Type B pancreatic cell (in vitro differentiated cells): Measurements from ENCODE around the gene GLYR1. TPM values are rescaled to one million over a fixed set of nuclear protein-coding genes. Genes with fewer than 3 reads are reported as not detected.

Experiments
- DNase-seq: peaks from one replicate; pipeline ENCODE4 v3.0.0; 2021; ENCODE audit warnings: mixed read lengths; ENCODE audit not compliant: unreplicated experiment; ENCODE audit errors: extremely low spot score
- H3K27ac Mint-ChIP-seq: 2 replicates; pipeline ENCODE4 v1.8.0; 2021; ENCODE audit warnings: mild to moderate bottlenecking, mixed read lengths
- H3K27me3 Mint-ChIP-seq: 2 replicates; pipeline ENCODE4 v1.8.0; 2021; ENCODE audit warnings: mixed read lengths
- H3K36me3 Mint-ChIP-seq: 2 replicates; pipeline ENCODE4 v1.8.0; 2021; ENCODE audit warnings: mixed read lengths
- H3K4me1 Mint-ChIP-seq: one replicate; pipeline ENCODE4 v1.8.0; 2021; ENCODE audit warnings: mixed read lengths; ENCODE audit not compliant: unreplicated experiment
- H3K4me3 Mint-ChIP-seq: 2 replicates; pipeline ENCODE4 v1.8.0; 2021; ENCODE audit warnings: mild to moderate bottlenecking, mixed read lengths
- H3K9me3 Mint-ChIP-seq: 2 replicates; pipeline ENCODE4 v1.8.0; 2021; ENCODE audit warnings: mixed read lengths
- total RNA-seq: library from RNA; stranded (reverse); gene quantifications from 2 replicates; pipeline ENCODE4 v1.2.1, GENCODE V29; 2021; ENCODE audit warnings: low replicate concordance
- TF ChIP-seq, protein P1 (sequence below): fragments of 200-600 bp; sonication (generic); conservative IDR thresholded peaks from 2 replicates; pipeline ENCODE4 v1.5.0; 2021; ENCODE audit warnings: antibody characterized with exemption, mild to moderate bottlenecking

GLYR1 gene
- total RNA-seq, 1 donor from 2014 or later = 120 TPM

DNA sequence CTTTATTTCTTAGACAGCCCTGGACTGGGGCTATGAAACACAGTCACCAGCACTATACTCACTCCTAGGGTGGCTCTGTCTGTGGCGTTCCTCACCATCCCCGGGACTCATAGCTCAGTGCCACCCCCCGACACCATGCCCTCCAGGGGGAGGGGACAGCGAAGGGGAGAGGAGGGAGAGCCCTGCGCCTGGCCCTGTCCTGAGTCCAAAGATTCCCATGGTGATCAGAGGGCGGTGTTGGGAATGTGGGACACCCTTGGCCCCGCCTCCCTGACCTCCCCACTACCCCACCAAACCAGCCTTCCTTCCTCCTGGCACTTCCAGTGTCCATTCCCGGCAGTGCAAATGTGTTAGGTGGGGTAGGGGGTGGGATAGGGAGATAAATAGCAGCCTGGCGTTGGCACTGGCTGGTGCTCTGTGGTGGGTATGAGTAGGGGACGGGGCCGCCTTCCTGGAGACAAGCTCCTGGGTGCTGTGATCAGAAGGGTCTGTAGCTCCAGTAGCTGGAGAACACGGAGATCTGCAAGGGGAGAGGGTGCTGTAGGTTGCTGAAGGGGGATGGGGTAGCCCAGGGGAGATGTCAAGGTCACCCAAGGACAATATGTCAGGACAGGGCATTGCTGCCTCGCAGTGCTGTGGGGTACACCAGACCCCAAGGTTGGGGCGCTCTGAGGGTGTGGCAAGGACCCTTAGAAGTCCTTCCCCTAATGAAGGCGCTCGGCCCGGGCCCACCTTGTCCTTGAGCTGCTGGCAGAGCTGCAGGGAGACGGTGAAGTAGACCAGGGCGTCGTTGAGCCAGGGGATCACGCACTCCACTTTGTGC, 49.9 kb downstream of the GLYR1 start:
- no peak for DNase-seq
- H3K4me3 Mint-ChIP-seq = no peak overlapping the region
- H3K36me3 Mint-ChIP-seq = no peaks in the 10 kb centered on the region
- TF ChIP-seq, protein P1, sequence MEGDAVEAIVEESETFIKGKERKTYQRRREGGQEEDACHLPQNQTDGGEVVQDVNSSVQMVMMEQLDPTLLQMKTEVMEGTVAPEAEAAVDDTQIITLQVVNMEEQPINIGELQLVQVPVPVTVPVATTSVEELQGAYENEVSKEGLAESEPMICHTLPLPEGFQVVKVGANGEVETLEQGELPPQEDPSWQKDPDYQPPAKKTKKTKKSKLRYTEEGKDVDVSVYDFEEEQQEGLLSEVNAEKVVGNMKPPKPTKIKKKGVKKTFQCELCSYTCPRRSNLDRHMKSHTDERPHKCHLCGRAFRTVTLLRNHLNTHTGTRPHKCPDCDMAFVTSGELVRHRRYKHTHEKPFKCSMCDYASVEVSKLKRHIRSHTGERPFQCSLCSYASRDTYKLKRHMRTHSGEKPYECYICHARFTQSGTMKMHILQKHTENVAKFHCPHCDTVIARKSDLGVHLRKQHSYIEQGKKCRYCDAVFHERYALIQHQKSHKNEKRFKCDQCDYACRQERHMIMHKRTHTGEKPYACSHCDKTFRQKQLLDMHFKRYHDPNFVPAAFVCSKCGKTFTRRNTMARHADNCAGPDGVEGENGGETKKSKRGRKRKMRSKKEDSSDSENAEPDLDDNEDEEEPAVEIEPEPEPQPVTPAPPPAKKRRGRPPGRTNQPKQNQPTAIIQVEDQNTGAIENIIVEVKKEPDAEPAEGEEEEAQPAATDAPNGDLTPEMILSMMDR = no peak
- no peaks in the 10 kb centered on the region for H3K27me3 Mint-ChIP-seq
- H3K9me3 Mint-ChIP-seq = no peaks in the 10 kb centered on the region
- H3K4me1 Mint-ChIP-seq = peaks cover 6% of the 10 kb centered on the region
- no peak overlapping the region for H3K27ac Mint-ChIP-seq

DNA sequence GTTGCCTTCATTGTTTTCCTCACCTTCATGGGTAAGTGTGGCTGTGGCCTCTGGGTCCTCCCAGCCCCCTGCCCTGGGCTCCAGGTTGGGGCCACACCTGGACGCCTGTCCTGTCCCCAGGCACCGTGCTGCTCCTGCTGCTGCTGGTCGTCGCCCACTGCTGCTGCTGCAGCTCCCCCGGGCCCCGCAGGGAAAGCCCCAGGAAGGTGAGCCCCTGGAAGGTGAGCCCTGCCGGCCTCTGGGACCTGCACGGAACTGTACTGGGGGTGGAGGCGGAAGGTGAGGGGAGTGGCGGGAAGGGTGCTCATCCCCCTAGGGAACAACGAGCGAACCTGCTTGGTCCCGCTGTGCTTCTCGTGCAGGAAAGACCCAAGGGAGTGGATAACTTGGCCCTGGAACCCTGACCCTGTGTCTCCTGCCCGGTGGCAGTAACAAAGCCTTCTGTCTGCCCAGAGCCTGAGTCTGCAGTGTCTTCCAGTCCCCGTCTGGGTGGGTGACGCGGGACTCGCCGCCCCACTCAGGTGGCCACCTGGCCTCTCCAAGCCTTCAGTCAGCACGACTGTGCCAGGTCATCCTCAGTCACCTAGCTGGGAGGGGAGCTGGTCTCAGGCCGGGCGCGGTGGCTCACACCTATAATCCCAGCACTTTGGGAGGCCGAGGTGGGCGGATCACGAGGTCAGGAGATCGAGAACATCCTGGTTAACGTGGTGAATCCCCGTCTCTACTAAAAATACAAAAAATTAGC, 51.1 kb downstream of the GLYR1 start:
- H3K27me3 Mint-ChIP-seq = no peaks in the 10 kb centered on the region
- no peaks in the 10 kb centered on the region for H3K9me3 Mint-ChIP-seq
- H3K4me3 Mint-ChIP-seq = no peak overlapping the region

DNA sequence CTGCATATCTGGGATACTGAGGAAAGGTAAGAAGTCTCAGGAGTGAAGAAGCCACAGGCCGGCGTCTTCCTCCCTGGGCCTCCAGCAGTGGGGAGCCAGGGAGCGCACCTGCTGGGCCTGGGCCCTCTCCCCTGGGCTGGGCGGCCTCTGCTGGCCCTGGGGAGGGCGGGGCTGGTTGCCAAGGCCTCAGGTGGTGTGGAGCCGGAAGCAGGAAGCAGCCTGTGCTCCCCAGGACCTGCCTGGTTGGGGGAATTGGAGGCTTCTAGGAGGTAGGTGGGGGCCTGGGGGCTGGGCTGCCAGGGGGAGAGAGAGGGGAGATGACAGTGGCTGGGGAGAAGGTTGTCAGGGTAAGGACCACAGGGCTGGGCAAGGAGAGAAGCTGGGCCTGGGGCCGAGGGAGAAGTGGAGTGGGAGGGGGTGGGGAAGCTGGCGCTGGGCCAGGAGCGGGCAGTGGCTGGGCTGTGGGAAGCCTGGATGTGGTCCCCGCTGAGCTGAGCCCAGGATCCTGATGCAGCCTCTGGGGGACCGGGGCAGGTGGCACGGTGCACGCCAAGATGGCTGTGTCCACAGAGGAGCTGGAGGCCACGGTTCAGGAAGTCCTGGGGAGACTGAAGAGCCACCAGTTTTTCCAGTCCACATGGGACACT, 51.8 kb downstream of the GLYR1 start, which contains the start of gene SMIM22:
Gene SMIM22 (plus strand): TSS at position 189 of the 647 bp plus-strand sequence. CDS start 366 bp downstream, at position 555.
- TF ChIP-seq, protein P1 = no peak
- Mint-ChIP-seq H3K4me1 (peaks cover 1% of the 10 kb centered on the region), H3K9me3 (no peaks in the 10 kb centered on the region), H3K27ac (no peak within 1 kb of the TSS), H3K27me3 (no peaks in the 10 kb centered on the region), H3K4me3 (no peak within 1 kb of the TSS), H3K36me3 (no peaks in the 10 kb centered on the region)
- no peak for DNase-seq

More for the DNA sequence above, 51.1 kb downstream of the GLYR1 start:
- H3K27ac Mint-ChIP-seq = no peak overlapping the region
- TF ChIP-seq, protein P1 = no peak
- H3K36me3 Mint-ChIP-seq = no peaks in the 10 kb centered on the region
- peaks cover 6% of the 10 kb centered on the region for H3K4me1 Mint-ChIP-seq
- no peak for DNase-seq

DNA sequence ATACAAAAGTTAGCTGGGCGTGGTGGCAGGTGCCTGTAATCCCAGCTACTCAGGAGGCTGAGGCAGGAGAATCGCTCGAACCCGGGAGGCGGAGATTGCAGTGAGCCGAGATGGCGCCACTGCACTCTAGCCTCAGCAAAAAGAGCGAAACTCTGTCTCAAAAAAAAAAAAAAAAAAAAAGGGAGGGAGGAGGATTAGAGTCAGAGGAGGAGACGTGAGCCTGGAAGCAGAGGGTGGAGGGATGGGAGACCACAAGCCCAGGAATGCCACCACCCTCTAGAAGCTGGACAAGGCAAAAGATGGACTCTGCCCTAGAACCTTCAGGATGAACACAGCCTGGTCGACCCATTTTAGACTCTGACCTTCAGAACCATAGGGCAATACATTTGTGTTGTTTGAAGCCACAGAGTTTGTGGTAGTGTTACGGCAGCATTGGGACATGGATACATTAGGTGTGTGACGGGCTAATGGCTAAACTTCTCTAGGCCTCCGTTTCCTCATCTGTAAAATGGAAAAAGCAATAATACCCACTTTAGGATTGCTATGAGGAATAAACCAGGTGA, 54.1 kb downstream of the GLYR1 start:
- Mint-ChIP-seq H3K9me3 (no peaks in the 10 kb centered on the region), H3K27ac (no peak overlapping the region), H3K36me3 (no peaks in the 10 kb centered on the region), H3K4me1 (no peaks in the 10 kb centered on the region), H3K27me3 (no peaks in the 10 kb centered on the region), H3K4me3 (no peak overlapping the region)
- no peak for DNase-seq
- TF ChIP-seq, protein P1 = no peak

DNA sequence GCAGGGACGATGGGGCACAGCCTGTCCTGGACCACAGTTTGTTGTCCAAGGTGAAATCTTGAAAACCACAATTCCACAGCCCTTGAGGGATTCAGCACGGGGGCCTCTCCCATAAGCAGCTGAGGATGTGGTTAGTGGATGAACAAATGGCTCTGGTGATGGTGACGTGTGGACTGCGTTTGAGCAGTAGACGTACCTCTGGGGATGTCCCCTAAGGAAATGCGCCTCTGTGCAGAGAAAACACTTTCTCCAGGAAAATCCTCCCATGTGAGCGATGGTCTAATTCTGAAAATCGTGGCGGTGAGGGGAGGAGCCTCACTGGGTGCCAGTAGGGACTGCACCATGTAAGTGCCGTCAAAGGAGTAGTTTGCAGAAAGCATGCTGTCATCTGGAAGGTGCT, 56.2 kb downstream of the GLYR1 start:
- no peaks in the 10 kb centered on the region for H3K4me1 Mint-ChIP-seq

More for the DNA sequence above, 56.2 kb downstream of the GLYR1 start:
- no peak for DNase-seq
- H3K27me3 Mint-ChIP-seq = no peaks in the 10 kb centered on the region
- TF ChIP-seq, protein P1 = no peak
- H3K36me3 Mint-ChIP-seq = no peaks in the 10 kb centered on the region
- no peaks in the 10 kb centered on the region for H3K9me3 Mint-ChIP-seq
- H3K4me3 Mint-ChIP-seq = no peak overlapping the region
- peak overlapping the region; percentile 16 for H3K27ac Mint-ChIP-seq
